H1 (cell line): ENCODE data around the gene UBR3. TPM values are rescaled to one million over a fixed set of nuclear protein-coding genes. Genes with fewer than 3 reads are reported as not detected.

ENCODE experiments used
- CTCF ChIA-PET: fragments of 300-600 bp; sonication (Branson Sonifier 250); formaldehyde crosslinking; loops from one replicate; lab custom pipeline; 2021; ENCODE audit not compliant: partially characterized antibody; lab: Charles Lee
- POLR2A ChIA-PET: fragments of 300-600 bp; sonication (Branson Sonifier 250); formaldehyde crosslinking; loops from one replicate; lab custom pipeline; 2021; ENCODE audit warnings: inconsistent platforms; ENCODE audit not compliant: partially characterized antibody; lab: Charles Lee
- DNase-seq, 2 experiments: peaks; one replicate each; pipeline versions ENCODE4 v3.0.0 to v3.0.0-alpha.2; 2010 to 2022; ENCODE audit warnings: low spot score in 2 of 2, low read depth in 1 of 2, mixed read lengths in 1 of 2
- FAIRE-seq: peaks from 2 replicates; lab custom pipeline; 2011; peaks lifted over from hg19 to GRCh38; lab: Jason Lieb, UNC
- H2AFZ ChIP-seq: 2 replicates; pipeline ENCODE4 v1.8.1; 2012; ENCODE audit warnings: low read length, inconsistent platforms
- H2AK5ac ChIP-seq: 2 replicates; pipeline ENCODE4 v1.6.1; 2013; ENCODE audit warnings: low read depth, low read length
- H2BK120ac ChIP-seq: replicated peaks from 2 replicates; pipeline ENCODE3; 2013; ENCODE audit warnings: low read depth, low read length, inconsistent platforms
- H2BK12ac ChIP-seq: 2 replicates; pipeline ENCODE4 v1.6.1; 2013; ENCODE audit warnings: low read depth, low read length
- H2BK15ac ChIP-seq: 2 replicates; pipeline ENCODE4 v1.6.1; 2013; ENCODE audit warnings: low read length
- H2BK20ac ChIP-seq: 2 replicates; pipeline ENCODE4 v1.6.1; 2013; ENCODE audit warnings: low read length
- H2BK5ac ChIP-seq: 2 replicates; pipeline ENCODE4 v1.6.1; 2013; ENCODE audit warnings: low read depth, low read length
- H3K14ac ChIP-seq: 2 replicates; pipeline ENCODE4 v1.6.1; 2013; ENCODE audit warnings: inconsistent platforms; ENCODE audit not compliant: insufficient read length
- H3K18ac ChIP-seq: 2 replicates; pipeline ENCODE4 v1.6.1; 2013; ENCODE audit warnings: low read length; ENCODE audit errors: extremely low read depth
- H3K23ac ChIP-seq: 2 replicates; pipeline ENCODE4 v1.6.1; 2013; ENCODE audit warnings: inconsistent platforms; ENCODE audit not compliant: insufficient read length
- H3K23me2 ChIP-seq: 2 replicates; pipeline ENCODE4 v1.6.1; 2013; ENCODE audit warnings: low read depth, low read length
- H3K27ac ChIP-seq: 2 replicates; pipeline ENCODE4 v1.6.1; 2011; ENCODE audit warnings: low read depth, low read length, inconsistent platforms
- H3K27me3 ChIP-seq, 4 experiments: replicated peaks in 1 of 4; 1 replicate in 1 of 4; 2 replicates in 3 of 4; pipeline versions ENCODE4 v1.6.1 to v1.8.1; 2011 to 2013; ENCODE audit warnings: low read length in 3 of 4, mild to moderate bottlenecking in 3 of 4, inconsistent platforms in 2 of 4, mixed read lengths in 2 of 4, moderate library complexity in 1 of 4; ENCODE audit not compliant: control insufficient read depth in 3 of 4, insufficient read depth in 3 of 4; ENCODE audit errors: extremely low read depth in 1 of 4
- H3K36me3 ChIP-seq, 4 experiments: 2 replicates each; pipeline versions ENCODE4 v1.6.1 to v1.8.1; 2011 to 2013; ENCODE audit warnings: mild to moderate bottlenecking in 4 of 4, low read length in 3 of 4, moderate library complexity in 2 of 4, control low read depth in 1 of 4, inconsistent platforms in 1 of 4; ENCODE audit not compliant: insufficient read depth in 4 of 4, control insufficient read depth in 2 of 4
- H3K4ac ChIP-seq: replicated peaks from 2 replicates; pipeline ENCODE3; 2013; ENCODE audit warnings: low read length, low read depth, mixed read lengths, inconsistent platforms; ENCODE audit not compliant: insufficient read length
- H3K4me1 ChIP-seq, 4 experiments: replicated peaks in 1 of 4; 1 replicate in 1 of 4; 2 replicates in 3 of 4; pipeline versions ENCODE4 v1.6.1 to v1.8.1; 2011 to 2013; ENCODE audit warnings: low read length in 3 of 4, inconsistent platforms in 2 of 4, mixed read lengths in 1 of 4; ENCODE audit not compliant: insufficient read depth in 4 of 4, control insufficient read depth in 3 of 4
- H3K4me2 ChIP-seq, 2 experiments: 2 replicates each; pipeline versions ENCODE4 v1.6.1 to v1.8.1; 2011 to 2013; ENCODE audit warnings: low read depth in 2 of 2, low read length in 2 of 2, control low read depth in 1 of 2, inconsistent platforms in 1 of 2, mild to moderate bottlenecking in 1 of 2; ENCODE audit not compliant: insufficient read depth in 1 of 2
- H3K4me3 ChIP-seq, 4 experiments: fragments of 200-600, 300-600 bp in 1 of 4; sonication (generic), shearing (Covaris generic), sonication (Bioruptor Twin) in 1 of 4; 2 replicates each; pipeline versions ENCODE4 v1.5.1 to v1.8.1; 2011 to 2016; ENCODE audit warnings: low read length in 4 of 4, low read depth in 3 of 4, control low read depth in 2 of 4, inconsistent platforms in 2 of 4, mild to moderate bottlenecking in 2 of 4, mixed read lengths in 1 of 4, moderate library complexity in 1 of 4; ENCODE audit not compliant: insufficient read depth in 2 of 4; ENCODE audit errors: extremely low read depth in 1 of 4
- H3K56ac ChIP-seq: replicated peaks from 2 replicates; pipeline ENCODE3; 2013; ENCODE audit warnings: low read depth, mild to moderate bottlenecking, mixed read lengths, low read length, inconsistent platforms; ENCODE audit not compliant: insufficient read length
- H3K79me1 ChIP-seq: 2 replicates; pipeline ENCODE4 v1.6.1; 2013; ENCODE audit warnings: low read depth, low read length, control low read depth
- H3K79me2 ChIP-seq, 2 experiments: 2 replicates each; pipeline versions ENCODE4 v1.6.1 to v1.8.1; 2012 to 2013; ENCODE audit warnings: low read length in 2 of 2, mild to moderate bottlenecking in 2 of 2, inconsistent platforms in 1 of 2; ENCODE audit not compliant: insufficient read depth in 2 of 2, control insufficient read depth in 1 of 2
- H3K9ac ChIP-seq, 4 experiments: replicated peaks in 1 of 4; 1 replicate in 1 of 4; 2 replicates in 3 of 4; pipeline versions ENCODE4 v1.6.1 to v1.8.1; 2011 to 2013; ENCODE audit warnings: low read depth in 3 of 4, low read length in 3 of 4, control low read depth in 2 of 4, mild to moderate bottlenecking in 2 of 4, moderate library complexity in 2 of 4, inconsistent platforms in 1 of 4; ENCODE audit errors: extremely low read depth in 1 of 4
- H3K9me3 ChIP-seq, 2 experiments: 2 replicates each; pipeline versions ENCODE4 v1.6.1 to v1.8.1; 2012 to 2013; ENCODE audit warnings: mild to moderate bottlenecking in 2 of 2, moderate library complexity in 2 of 2, control low read depth in 1 of 2, inconsistent platforms in 1 of 2, low read depth in 1 of 2, low read length in 1 of 2, mixed read lengths in 1 of 2; ENCODE audit not compliant: insufficient read depth in 2 of 2
- H4K20me1 ChIP-seq, 2 experiments: replicated peaks in 1 of 2; 2 replicates each; pipeline versions ENCODE3 to v1.8.1; 2011 to 2013; ENCODE audit warnings: inconsistent platforms in 2 of 2, low read length in 2 of 2, mild to moderate bottlenecking in 1 of 2; ENCODE audit not compliant: insufficient read depth in 2 of 2, control insufficient read depth in 1 of 2
- H4K5ac ChIP-seq: 2 replicates; pipeline ENCODE4 v1.6.1; 2013; ENCODE audit warnings: low read length, low read depth, mixed read lengths, inconsistent platforms; ENCODE audit not compliant: insufficient read length
- H4K8ac ChIP-seq: 2 replicates; pipeline ENCODE4 v1.8.0; 2013; ENCODE audit warnings: mild to moderate bottlenecking, moderate library complexity, low read length, inconsistent platforms; ENCODE audit not compliant: insufficient read depth; ENCODE audit errors: extremely low read depth
- H4K91ac ChIP-seq: replicated peaks from 2 replicates; pipeline ENCODE3; 2013; ENCODE audit warnings: low read length, mixed read lengths, inconsistent platforms; ENCODE audit not compliant: insufficient read length
- ASH2L ChIP-seq: fragments of 200-600, 300-600 bp; sonication (generic); IDR thresholded peaks from one replicate; pipeline ENCODE4 v1.7.1; 2017; ENCODE audit warnings: low read length
- CBX5 ChIP-seq: fragments of 300-800, 300-1000 bp; sonication (generic); IDR thresholded peaks from 2 replicates; pipeline ENCODE4 v1.7.1; 2016; ENCODE audit warnings: antibody characterized with exemption, low read length, low read depth
- CBX8 ChIP-seq: fragments of 300-800, 300-1000 bp; sonication (generic); IDR thresholded peaks from 2 replicates; pipeline ENCODE4 v1.7.1; 2016; ENCODE audit warnings: low read depth, low read length, borderline replicate concordance
- CEBPB ChIP-seq: IDR thresholded peaks from 2 replicates; pipeline ENCODE4 v1.6.1; 2012; ENCODE audit warnings: low read depth, low read length
- KDM4A ChIP-seq: IDR thresholded peaks from one replicate; pipeline ENCODE4 v1.7.1; 2012; ENCODE audit warnings: low read depth, mild to moderate bottlenecking, moderate library complexity, low read length, inconsistent platforms; ENCODE audit not compliant: severe bottlenecking
- KDM5A ChIP-seq: fragments of 200-600 bp; IDR thresholded peaks from 2 replicates; pipeline ENCODE4 v1.7.1; 2012; ENCODE audit warnings: mild to moderate bottlenecking, low read length, inconsistent platforms, mixed read lengths
- NRF1 ChIP-seq: IDR thresholded peaks from 2 replicates; pipeline ENCODE4 v1.6.1; 2011; ENCODE audit warnings: mild to moderate bottlenecking, low read depth, low read length, improper control_type of control experiment
- POU5F1 ChIP-seq: IDR thresholded peaks from 2 replicates; pipeline ENCODE4 v1.6.1; 2011; ENCODE audit warnings: low read depth, mild to moderate bottlenecking, low read length, moderate library complexity
- RFX5 ChIP-seq: IDR thresholded peaks from 2 replicates; pipeline ENCODE4 v1.6.1; 2011; ENCODE audit warnings: low read depth, low read length, improper control_type of control experiment, borderline replicate concordance
- SAP30 ChIP-seq: fragments of 300-600 bp; sonication (generic); IDR thresholded peaks from 2 replicates; pipeline ENCODE4 v1.7.1; 2012; ENCODE audit warnings: low read length, moderate library complexity, mild to moderate bottlenecking, inconsistent platforms; ENCODE audit not compliant: insufficient read depth, insufficient replicate concordance
- SIRT6 ChIP-seq: IDR thresholded peaks from one replicate; pipeline ENCODE4 v1.7.1; 2012; ENCODE audit warnings: low read length, inconsistent platforms
- SP4 ChIP-seq: IDR thresholded peaks from 2 replicates; pipeline ENCODE4 v1.6.1; 2012; ENCODE audit warnings: low read length, inconsistent platforms
- ZNF274 ChIP-seq: IDR thresholded peaks from 2 replicates; pipeline ENCODE4 v1.7.0; 2012; ENCODE audit warnings: low read length, borderline replicate concordance; ENCODE audit errors: extremely low read depth
- WGBS, 2 experiments: shearing (Covaris generic) in 1 of 2; methylation state at CpG; one replicate each; pipeline versions ENCODE4 v1.1.6 to v1.1.7; 2013 to 2015; ENCODE audit warnings: low lambda C conversion rate in 2 of 2, mixed read lengths in 2 of 2, inconsistent platforms in 1 of 2, low coverage in 1 of 2, missing lambda C conversion rate in 1 of 2; ENCODE audit not compliant: insufficient replicate concordance in 2 of 2, insufficient coverage in 1 of 2, insufficient read length in 1 of 2; ENCODE audit errors: extremely low coverage in 1 of 2, missing lambda C conversion rate in 1 of 2; 5-methylcytosine and 5-hydroxymethylcytosine counted together
- polyA plus RNA-seq, 7 experiments: library from polyadenylated mRNA; depleted of rRNA in 3 of 7; stranded (reverse) in 5 of 7; unstranded in 2 of 7; fragments of >200 nt in 5 of 7; fragments of 200-250 nt in 2 of 7; gene quantifications; 1 replicate in 5 of 7; 2 replicates in 1 of 7; 4 replicates in 1 of 7; pipeline versions ENCODE4 v1.2.1 to v1.2.3, GENCODE V29; 2011 to 2013; ENCODE audit warnings: missing spikeins in 2 of 7, mixed read lengths in 2 of 7
- total RNA-seq: library from RNA; stranded (reverse); fragmentation: NEBNext Ultra II Directional; extraction: Animal tissue kit (Norgen Biotek cat#: 25700); gene quantifications from 2 replicates; pipeline ENCODE4 v1.2.1, GENCODE V29; 2021

The UBR3 gene
- total and polyA plus RNA-seq, 2 of the 8 experiments (the other 6 are each of a cell fraction or from before 2014, with no cell fraction given), result 3.7 to 17.7 TPM

DNA sequence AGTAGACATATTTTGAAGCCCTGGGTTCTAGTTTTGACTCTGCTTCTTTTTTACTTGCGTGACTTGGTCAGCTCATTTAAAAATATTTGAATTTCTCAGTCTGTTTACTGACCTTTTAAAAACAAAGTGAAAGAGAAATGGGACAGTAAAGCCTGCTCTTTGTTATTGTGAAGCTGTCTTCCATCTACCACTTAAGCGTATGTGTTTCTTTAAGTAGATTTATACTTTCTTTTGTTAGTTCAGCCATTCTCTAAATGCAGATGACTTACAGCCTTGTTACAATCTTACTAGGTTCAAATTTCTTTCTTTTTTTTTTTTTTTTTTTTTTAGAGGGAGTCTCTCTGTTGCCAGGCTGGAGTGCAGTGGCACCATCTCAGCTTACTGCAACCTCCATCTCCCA lies 79.5 kb downstream of the UBR3 start:
- CTCF ChIA-PET, result no interaction called here

More for the DNA sequence above, 79.5 kb downstream of the UBR3 start:
- no peak overlapping the region for H2AK5ac ChIP-seq
- H3K9ac ChIP-seq, result no peak overlapping the region
- H3K14ac ChIP-seq, result no peak overlapping the region
- H3K23ac ChIP-seq, result no peak overlapping the region
- no peaks in the 10 kb centered on the region for H3K27me3 ChIP-seq
- no peaks in the 10 kb centered on the region for H4K20me1 ChIP-seq
- no peak overlapping the region for H3K27ac ChIP-seq
- no peaks in the 10 kb centered on the region for H3K79me1 ChIP-seq
- DNase-seq (no peak), FAIRE-seq (no peak)
- no peak overlapping the region for H2BK12ac ChIP-seq
- H3K4me3 ChIP-seq, result no peak overlapping the region
- no peak overlapping the region for H2BK120ac ChIP-seq
- no peak overlapping the region for H2AFZ ChIP-seq
- no peak overlapping the region for H4K8ac ChIP-seq
- H3K9me3 ChIP-seq, result no peaks in the 10 kb centered on the region
- H3K36me3 ChIP-seq, result peaks cover 0 to 3% (median 0%) of the 10 kb centered on the region in 4 experiments; a peak in 1 of 8 replicates
- H3K79me2 ChIP-seq, result no peaks in the 10 kb centered on the region
- no peak overlapping the region for H2BK5ac ChIP-seq
- POLR2A ChIA-PET, result no interaction called here
- H2BK15ac ChIP-seq, result no peak overlapping the region
- H3K23me2 ChIP-seq, result no peaks in the 10 kb centered on the region
- no peaks in the 10 kb centered on the region for H3K4me1 ChIP-seq
- H3K18ac ChIP-seq, result no peak overlapping the region
- H3K56ac ChIP-seq, result no peak overlapping the region
- no peak overlapping the region for H2BK20ac ChIP-seq
- H3K4ac ChIP-seq, result no peak overlapping the region
- 95% methylated on average over 2 of the region's 2 CpGs; no CpG with 5 or more reads in 1 of the 2 experiments for WGBS, 2 experiments
- H4K91ac ChIP-seq, result no peak overlapping the region
- H3K4me2 ChIP-seq, result no peak overlapping the region
- TF ChIP-seq CBX8 (no peak), SIRT6 (no peak), RFX5 (no peak), CEBPB (no peak), KDM5A (no peak), ZNF274 (no peak), NRF1 (no peak), ASH2L (no peak), KDM4A (no peak), SAP30 (no peak), CBX5 (no peak), POU5F1 (no peak), SP4 (no peak)
- no peak overlapping the region for H4K5ac ChIP-seq
